HG03064 (cell line): ENCODE results near the gene MC5R.

ENCODE experiments used
- ATAC-seq: cut with Tn5 transposase; IDR thresholded peaks from one replicate; pipeline ENCODE4 v1.9.1; 2021; ENCODE audit warnings: low read depth; ENCODE audit not compliant: unreplicated experiment

Gene MC5R

DNA sequence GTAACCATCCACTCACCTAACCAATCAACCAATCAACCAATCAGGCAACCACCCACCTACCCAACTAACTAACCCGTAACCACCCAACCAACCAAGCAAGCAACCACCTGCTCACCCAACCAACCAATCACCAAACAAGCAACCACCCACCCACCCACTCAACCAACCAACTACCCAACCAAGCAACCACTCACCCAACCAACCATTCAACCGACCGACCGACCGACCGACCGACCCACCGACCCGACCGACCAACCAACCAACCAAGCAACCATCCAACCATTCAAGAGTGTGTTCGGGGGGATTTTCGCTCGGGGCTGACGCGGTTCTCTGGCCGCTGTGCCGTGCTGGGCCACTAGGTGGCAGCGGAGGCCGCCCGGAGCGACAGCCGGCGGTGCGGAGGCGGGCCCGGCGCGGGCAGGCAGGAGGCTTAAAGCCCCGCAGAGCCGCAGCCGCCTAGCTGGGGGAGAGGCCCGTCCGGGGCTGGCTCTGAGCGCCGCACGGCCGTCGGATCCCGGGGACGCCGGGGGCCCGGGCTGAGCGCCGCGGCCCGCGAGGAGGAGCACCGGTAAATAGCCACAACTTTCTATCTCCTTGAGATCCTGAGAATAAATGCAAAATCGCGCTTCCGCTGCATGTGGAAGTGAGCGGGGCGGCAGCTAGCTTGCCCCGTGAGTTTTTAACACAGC is at the start of gene MC5R:
Gene MC5R (plus strand): TSS at position 443 of the 689 bp plus-strand sequence. CDS start 1,617 bp downstream, outside the sequence.
- no peak for ATAC-seq

GRCh38 chr18:13775058-13775457 is 48.9 kb upstream of the MC5R start:
- no peak for ATAC-seq

DNA sequence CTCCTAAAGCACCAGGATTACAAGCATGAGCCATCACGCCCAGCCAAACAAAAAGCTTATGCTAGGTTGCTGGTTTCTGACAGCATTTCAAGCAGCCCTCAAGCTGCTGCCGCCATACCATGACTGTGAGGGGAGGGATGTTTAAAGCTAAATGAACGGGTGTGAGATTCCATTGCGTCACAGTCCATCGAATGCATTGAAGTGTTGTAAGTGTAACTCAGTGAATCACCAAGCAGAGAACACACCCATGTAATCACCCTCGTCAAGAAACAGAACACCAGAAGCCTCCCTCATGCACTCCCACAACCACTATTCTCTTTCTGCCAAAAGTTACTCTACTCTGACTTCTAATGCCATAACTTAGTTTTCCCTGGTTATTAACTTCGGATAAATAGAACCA is 32.8 kb upstream of the MC5R start:
- no peak for ATAC-seq

- no peak for ATAC-seq
Measured at GRCh38 chr18:13793819-13794218, 30.1 kb upstream of the MC5R start.

DNA sequence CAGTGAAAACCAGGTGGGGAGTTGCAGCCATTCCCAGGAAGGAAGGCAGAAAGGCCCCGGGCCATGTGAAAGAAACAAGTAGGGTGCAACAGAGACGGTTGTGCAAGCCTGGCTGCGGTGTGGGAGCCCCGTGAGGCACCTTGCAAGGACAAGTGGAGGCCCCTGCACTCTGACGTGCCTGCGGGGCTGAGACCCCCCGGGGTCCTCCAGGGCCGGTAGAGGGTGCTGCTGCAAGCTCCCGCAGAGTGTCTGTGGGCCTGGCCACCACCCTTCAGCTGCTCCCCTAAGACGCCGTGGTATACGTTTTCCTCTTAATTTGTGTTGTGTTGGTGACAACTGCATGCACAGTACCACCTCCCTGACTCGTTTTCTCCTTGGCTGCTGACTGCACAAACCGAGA is 27.4 kb upstream of the MC5R start:
- no peak for ATAC-seq

DNA sequence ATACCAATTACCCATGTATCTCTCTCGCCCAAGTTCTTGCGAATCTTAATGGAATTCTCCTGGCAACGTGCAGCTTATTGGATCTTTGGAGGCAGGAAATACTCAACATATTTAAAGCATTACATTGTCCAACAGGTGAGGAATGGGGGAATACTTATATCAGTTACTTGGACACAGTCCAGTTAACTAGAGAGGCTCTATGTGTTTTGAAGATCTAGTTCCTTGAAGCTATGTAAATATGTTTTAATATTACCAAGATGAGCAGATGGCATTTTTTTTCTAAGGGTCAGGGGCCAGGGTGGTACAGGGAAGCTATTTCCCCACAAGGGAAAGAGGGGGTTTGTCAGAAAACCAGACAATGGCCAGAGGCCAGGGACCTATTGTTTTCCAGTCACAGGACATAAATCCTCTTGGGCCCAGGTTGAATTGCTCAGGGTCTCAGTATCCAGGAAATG is 26.8 kb upstream of the MC5R start:
- ATAC-seq, result no peak

DNA sequence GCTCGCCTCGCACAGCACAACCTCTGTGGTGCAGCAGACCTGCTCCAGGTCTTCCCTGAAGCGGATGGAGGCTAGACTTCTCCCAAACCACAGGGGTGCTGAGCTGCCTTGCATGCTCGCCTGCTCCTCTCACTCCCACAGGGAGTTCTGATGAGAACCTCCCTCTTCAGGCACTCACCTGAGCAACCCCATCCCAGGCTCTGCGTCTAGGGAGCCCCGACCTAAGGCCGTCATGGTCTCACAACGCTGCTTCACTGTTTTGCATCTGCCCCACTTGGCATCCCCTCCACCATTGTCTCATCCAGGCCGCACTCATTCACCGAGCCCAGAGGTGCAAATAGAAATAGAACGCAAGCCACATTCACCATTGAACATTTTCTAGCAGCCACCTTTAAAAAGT is 24.6 kb upstream of the MC5R start:
- no peak for ATAC-seq

DNA sequence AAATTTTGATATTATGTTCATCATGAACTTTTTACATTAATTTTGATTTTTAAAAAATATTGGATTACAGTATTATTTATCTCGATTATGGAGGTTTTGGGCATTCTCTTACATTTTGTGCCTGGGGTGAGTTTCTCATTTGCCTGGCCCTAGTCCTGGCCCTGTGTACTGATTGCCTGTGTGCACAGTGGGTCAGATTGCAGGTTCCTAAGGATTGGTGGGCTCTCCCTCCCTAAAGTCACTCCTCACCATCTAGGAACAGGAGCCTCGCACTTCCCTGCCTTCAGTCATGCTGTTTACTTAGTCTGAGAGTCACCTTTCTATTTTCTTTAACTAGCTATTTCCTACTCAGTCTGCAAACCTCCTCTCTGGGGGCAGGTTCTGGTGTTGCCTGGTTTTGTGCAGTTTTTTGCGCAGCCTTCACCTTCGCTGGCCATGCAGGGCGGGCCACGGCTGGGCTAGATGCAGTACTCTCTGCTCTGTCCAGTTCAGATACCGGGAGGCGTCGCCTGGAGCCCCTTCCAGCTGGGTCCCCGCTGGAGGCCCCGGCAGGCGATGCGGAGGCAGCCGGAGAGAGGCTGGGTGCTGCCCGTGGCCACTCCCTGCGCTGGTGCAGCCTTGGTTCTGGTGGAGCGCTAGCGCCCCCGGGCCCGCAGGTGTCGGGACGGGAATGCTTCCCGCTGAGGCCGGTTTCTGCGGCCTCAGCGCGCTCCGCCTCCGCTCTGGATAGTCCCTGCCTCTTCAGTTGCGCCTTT is 23.3 kb upstream of the MC5R start:
- no peak for ATAC-seq

- ATAC-seq, result no peak
Measured at GRCh38 chr18:13801260-13801601, 22.7 kb upstream of the MC5R start.

DNA sequence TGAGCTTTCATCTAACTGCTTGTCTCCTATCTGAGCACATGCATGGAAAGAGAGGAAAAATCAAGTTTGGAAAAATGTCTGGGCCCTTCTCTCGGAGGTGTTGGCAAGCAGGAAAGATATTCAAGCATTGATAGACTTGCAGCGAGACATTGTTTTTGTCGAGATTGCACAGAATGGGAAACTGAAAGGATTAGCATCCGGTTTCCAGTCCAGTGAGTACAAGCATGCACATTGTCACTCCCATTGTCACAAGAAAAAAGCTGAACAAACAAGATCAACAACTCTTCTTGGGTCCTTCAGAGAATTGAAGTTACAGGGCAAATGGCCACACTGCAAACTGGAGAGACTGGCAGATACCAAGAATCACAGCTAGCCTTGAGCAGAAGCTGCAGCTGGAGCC is 19.6 kb upstream of the MC5R start:
- no peak for ATAC-seq

- no peak for ATAC-seq
Measured at GRCh38 chr18:13808294-13809042, 15.5 kb upstream of the MC5R start.

DNA sequence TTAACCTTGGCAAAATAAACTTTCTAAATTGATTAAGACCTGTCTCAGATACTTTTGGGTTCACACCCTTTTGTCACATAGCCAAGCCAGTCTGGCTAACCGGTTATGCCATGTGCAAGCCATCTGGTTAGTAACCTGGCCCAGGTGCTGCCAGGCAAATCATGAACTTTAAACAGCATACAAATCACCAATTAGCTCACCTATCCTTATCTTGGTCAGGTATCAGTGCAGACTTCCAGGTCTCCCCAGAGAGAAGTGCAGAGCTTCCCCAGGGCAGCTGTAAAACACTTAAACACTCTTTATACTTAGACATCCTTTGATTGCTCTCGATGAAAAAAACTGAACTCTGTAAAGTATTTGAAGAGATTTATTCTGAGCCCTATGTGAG is 14.9 kb upstream of the MC5R start:
- no peak for ATAC-seq

DNA sequence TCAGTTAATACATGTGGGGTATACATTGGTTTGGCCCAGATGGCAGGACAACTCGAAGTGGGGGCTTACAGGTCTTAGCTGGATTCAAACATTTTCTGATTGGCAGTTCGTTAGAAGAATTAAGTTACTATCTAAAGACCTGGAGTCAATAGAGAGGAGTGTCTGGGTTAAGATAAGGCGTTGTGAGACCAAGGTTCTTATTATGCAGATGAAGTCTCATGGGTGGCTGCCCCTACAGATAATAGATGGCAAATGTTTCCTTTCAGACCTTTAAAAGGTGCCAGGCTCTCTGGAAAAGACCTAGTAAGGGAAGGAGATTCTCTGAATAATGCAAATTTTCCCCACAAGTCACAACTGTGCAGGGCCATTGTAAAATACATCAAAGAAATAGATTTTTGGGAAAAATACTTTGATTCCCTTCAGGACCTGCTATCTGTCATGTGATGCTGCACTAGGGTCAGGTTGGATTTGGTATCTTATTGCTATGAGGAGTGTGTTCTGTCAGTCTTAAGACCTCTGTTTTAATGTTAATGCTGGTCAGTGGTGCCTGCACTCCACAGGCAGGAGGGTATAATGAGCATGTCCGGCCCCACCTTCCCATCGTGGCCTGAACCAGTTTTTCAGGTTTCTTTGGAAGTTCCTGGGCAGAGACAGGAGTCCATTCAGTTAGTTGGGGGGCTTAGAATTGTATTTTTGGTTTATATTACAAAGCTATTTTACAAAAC is 14.3 kb upstream of the MC5R start:
- no peak for ATAC-seq

GRCh38 chr18:13810950-13811485 is 12.9 kb upstream of the MC5R start:
- ATAC-seq, result no peak

- no peak for ATAC-seq
Measured at GRCh38 chr18:13811993-13812392, 12.0 kb upstream of the MC5R start.

DNA sequence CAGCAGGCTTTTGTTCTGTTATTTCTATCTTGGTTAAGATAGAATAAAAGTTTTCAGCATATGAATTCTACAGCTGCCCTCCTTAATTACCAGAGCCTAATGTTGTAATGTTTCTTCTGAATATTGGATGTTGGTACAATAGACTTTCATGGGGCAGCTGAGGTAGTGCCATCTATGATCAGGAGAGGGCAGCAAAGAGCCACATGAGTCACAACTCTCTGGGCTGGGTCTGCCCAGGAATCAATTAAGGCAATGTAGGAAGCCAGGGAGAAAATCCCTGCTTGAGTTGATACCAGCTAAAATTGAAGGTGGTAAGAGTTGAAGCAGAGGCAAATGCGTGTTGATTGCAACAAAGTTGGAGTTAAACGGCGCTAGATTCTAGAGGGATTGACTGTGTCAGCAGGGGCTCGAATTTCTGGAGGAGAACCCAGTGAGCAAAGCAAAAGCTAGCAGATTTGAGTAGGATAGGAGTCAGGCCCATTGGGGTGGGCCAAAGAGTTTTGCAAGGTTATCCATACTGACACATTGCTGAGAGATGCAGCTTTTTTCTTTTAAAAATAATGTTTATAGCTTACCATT is 10.6 kb upstream of the MC5R start:
- ATAC-seq, result no peak

GRCh38 chr18:13826209-13826608 is 2.3 kb downstream of the MC5R start:
- no peak for ATAC-seq

DNA sequence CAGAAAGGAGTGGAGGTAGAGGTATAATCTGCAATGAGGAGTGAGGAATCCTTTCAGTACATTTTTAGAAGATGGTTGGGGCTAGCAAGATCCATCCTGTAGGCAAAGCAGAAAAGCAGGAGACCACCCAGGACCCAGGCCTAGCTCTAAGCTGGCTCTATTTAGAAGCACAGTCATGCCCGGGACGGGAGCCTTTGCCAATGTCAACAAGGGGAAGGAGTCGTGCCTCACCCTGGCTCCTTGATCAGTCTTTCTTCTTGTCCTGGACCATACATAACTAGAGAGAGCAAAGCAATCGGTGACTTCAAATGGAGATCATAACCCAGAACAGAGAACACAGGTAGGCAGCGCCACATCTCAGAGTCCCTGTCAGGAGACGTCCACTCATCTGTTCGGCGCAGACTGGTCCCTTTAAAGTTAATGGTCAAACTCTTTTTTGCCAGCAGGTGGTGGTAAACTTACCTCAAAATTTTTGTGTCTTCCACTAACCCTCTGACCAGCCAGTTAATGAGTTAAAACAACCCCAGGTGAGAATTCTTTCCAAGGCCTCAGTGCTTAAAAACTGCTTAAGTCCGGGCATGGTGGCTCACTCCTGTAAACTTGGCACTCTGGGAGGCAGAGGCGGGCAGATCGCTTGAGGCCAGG is 8.0 kb downstream of the MC5R start:
- ATAC-seq, result no peak

DNA sequence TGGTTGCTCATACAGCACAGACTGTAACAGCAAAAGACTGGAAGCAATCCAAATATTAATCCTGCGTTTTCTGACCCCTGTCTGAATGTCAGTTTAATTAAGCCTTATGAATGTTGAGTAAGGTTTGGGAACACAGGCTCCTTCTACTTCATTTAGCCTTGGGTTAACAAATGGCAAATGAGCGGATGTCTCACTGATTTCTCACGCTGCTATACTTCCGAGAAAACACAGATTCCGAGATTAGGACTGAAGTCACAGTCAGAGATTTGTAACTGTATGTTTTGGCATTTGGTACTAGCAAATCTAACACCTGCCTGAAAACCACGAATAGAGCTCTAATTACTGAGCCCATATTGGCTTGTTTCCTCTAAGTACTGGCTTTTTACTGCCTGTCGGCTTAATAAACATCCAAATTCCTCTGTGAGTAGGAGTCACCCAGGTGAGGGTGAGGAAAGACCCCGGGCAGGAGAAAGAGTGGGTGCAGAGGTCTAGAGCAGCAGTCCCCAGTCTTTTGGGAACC is 10.6 kb downstream of the MC5R start:
- no peak for ATAC-seq

DNA sequence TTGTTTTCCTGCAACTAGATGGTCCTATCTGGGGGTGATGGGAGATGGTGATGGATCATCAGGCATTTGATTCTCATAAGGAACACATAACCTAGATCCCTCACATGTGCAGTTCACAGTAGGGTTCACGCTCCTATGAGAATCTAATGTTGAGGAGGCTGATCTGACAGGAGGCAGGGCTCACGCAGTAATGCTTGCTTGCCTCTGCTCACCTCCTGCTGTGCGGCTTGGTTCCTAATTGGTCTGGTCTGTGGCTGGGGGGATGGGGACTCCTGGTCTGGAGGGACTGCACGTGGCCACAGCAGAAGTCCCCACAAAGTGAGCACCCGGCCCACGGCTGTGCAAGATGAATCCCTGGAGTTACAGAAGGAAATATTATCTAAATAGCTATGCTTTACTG is 11.3 kb downstream of the MC5R start:
- ATAC-seq, result no peak
